Measurements from ENCODE around the gene PIGV. TPM values are rescaled to one million over a fixed set of nuclear protein-coding genes. Genes with fewer than 3 reads are reported as not detected.
A peak's percentile ranks its signal among the peaks of the same experiment; 100 is the strongest.
"Not testable (repeated sequence)": the region's sequence is repeated elsewhere in the genome, so short reads cannot be mapped to it uniquely, and the experiment has no call there.

The PIGV gene
- total RNA-seq, 2 experiments from 2014 or later: 21.5 TPM

GRCh38 chr1:26832249-26832960 is 44.7 kb downstream of the PIGV start:
- H3K9me3 Mint-ChIP-seq: no peaks in the 10 kb centered on the region
- DNase-seq (no peak), ATAC-seq (ENCODE audit: low read depth) (no peak)
- peak overlapping the region; percentile 98 for H3K27ac Mint-ChIP-seq
- H3K4me3 Mint-ChIP-seq: no peak overlapping the region
- H3K27me3 Mint-ChIP-seq: no peaks in the 10 kb centered on the region
- POLR2A ChIA-PET: interaction anchor here (0.9 to 3.6 kb wide), 8 partner anchors 10 to 135 kb away, joined by 3 to 28 read pairs (median 5); partner anchors contain the start of genes GPATCH3 and PIGV
- peaks cover 62% of the 10 kb centered on the region for H3K4me1 Mint-ChIP-seq
- peaks cover 38% of the 10 kb centered on the region for H3K36me3 Mint-ChIP-seq

GRCh38 chr1:26833432-26834405 is 46.0 kb downstream of the PIGV start:
- peak; percentile 83 for DNase-seq
- H3K27ac Mint-ChIP-seq: peak overlapping the region; percentile 98
- peak; percentile 95 for ATAC-seq (ENCODE audit: low read depth)
- no peaks in the 10 kb centered on the region for H3K27me3 Mint-ChIP-seq
- POLR2A ChIA-PET: interaction anchor here (0.6 to 3.6 kb wide), 20 partner anchors 12 to 747 kb away, joined by 3 to 34 read pairs (median 4); partner anchors contain the start of genes GPATCH3, GPN2, HMGN2 and NUDC
- H3K9me3 Mint-ChIP-seq: no peaks in the 10 kb centered on the region
- peaks cover 40% of the 10 kb centered on the region for H3K36me3 Mint-ChIP-seq
- peaks cover 53% of the 10 kb centered on the region for H3K4me1 Mint-ChIP-seq
- peak overlapping the region; percentile 80 for H3K4me3 Mint-ChIP-seq

GRCh38 chr1:26837665-26838064 is 49.9 kb downstream of the PIGV start:
- not testable (repeated sequence) for H3K9me3 Mint-ChIP-seq; H3K4me3 Mint-ChIP-seq; H3K27me3 Mint-ChIP-seq; ATAC-seq (ENCODE audit: low read depth); DNase-seq; H3K27ac Mint-ChIP-seq
- POLR2A ChIA-PET: interaction anchor here (1.1 kb wide), 1 partner anchor 22 kb away, joined by 3 read pairs; no protein-coding TSS in a partner anchor
- H3K4me1 Mint-ChIP-seq: peaks cover 24% of the 10 kb centered on the region
- H3K36me3 Mint-ChIP-seq: peaks cover 32% of the 10 kb centered on the region

- H3K4me3 Mint-ChIP-seq: no peak overlapping the region
- no peaks in the 10 kb centered on the region for H3K27me3 Mint-ChIP-seq
- peak overlapping the region; percentile 28 for H3K27ac Mint-ChIP-seq
- ATAC-seq (ENCODE audit: low read depth) (no peak), DNase-seq (no peak)
- H3K9me3 Mint-ChIP-seq: no peaks in the 10 kb centered on the region
- peaks cover 15% of the 10 kb centered on the region for H3K4me1 Mint-ChIP-seq
- H3K36me3 Mint-ChIP-seq: peaks cover 34% of the 10 kb centered on the region
- POLR2A ChIA-PET: interaction anchor here (0.6 to 1.2 kb wide), 3 partner anchors 21 to 41 kb away, joined by 3 to 4 read pairs (median 3); no protein-coding TSS in a partner anchor
Measured at GRCh38 chr1:26838474-26839338, 51.0 kb downstream of the PIGV start.

GRCh38 chr1:26839339-26839722 is 51.6 kb downstream of the PIGV start:
- H3K27me3 Mint-ChIP-seq: no peaks in the 10 kb centered on the region
- POLR2A ChIA-PET: interaction anchor here (1.2 kb wide), 1 partner anchor 40 kb away, joined by 3 read pairs; no protein-coding TSS in a partner anchor
- no peak overlapping the region for H3K4me3 Mint-ChIP-seq
- ATAC-seq (ENCODE audit: low read depth) (no peak), DNase-seq (no peak)
- peaks cover 38% of the 10 kb centered on the region for H3K36me3 Mint-ChIP-seq
- H3K4me1 Mint-ChIP-seq: peaks cover 9% of the 10 kb centered on the region
- no peaks in the 10 kb centered on the region for H3K9me3 Mint-ChIP-seq
- H3K27ac Mint-ChIP-seq: peak overlapping the region; percentile 11

GRCh38 chr1:26839779-26840178 is 52.0 kb downstream of the PIGV start:
- no peak overlapping the region for H3K4me3 Mint-ChIP-seq
- H3K36me3 Mint-ChIP-seq: peaks cover 34% of the 10 kb centered on the region
- H3K4me1 Mint-ChIP-seq: peaks cover 4% of the 10 kb centered on the region
- H3K27ac Mint-ChIP-seq: no peak overlapping the region
- DNase-seq: no peak
- POLR2A ChIA-PET: interaction anchor here (0.6 to 1.2 kb wide), 3 partner anchors 25 to 1931 kb away, joined by 3 to 15 read pairs (median 3); no protein-coding TSS in a partner anchor
- no peak for ATAC-seq (ENCODE audit: low read depth)
- H3K27me3 Mint-ChIP-seq: no peaks in the 10 kb centered on the region
- no peaks in the 10 kb centered on the region for H3K9me3 Mint-ChIP-seq

- Mint-ChIP-seq H3K27me3 (no peaks in the 10 kb centered on the region), H3K36me3 (peaks cover 29% of the 10 kb centered on the region), H3K4me3 (no peak overlapping the region), H3K9me3 (no peaks in the 10 kb centered on the region), H3K4me1 (peaks cover 1% of the 10 kb centered on the region), H3K27ac (no peak overlapping the region)
- ATAC-seq (ENCODE audit: low read depth): no peak
- POLR2A ChIA-PET: no interaction called here
- DNase-seq: no peak
Measured at GRCh38 chr1:26844424-26845196, 56.9 kb downstream of the PIGV start.

- ATAC-seq (ENCODE audit: low read depth); H3K9me3 Mint-ChIP-seq; DNase-seq; H3K27me3 Mint-ChIP-seq; H3K4me3 Mint-ChIP-seq; POLR2A ChIA-PET; H3K4me1 Mint-ChIP-seq; H3K27ac Mint-ChIP-seq: not testable (repeated sequence)
- peaks cover 29% of the 10 kb centered on the region for H3K36me3 Mint-ChIP-seq
Measured at GRCh38 chr1:26847826-26848225, 60.1 kb downstream of the PIGV start.

Other genes starting within 250 kb of the PIGV start
- gene ARID1A, start 91.9 kb upstream of the PIGV start, total RNA-seq: 100 to 1,000 TPM; 118 to 124 TPM
- 10 to 100 TPM; 52.9 TPM for gene ZDHHC18, start 38.7 kb downstream of the PIGV start, total RNA-seq
- 1 to 10 TPM; 1.4 to 1.8 TPM for gene SFN, start 75.2 kb downstream of the PIGV start, total RNA-seq
- gene GPN2, start 102.3 kb downstream of the PIGV start, total RNA-seq: 10 to 100 TPM; 30.1 to 31.2 TPM
- gene GPATCH3, start 112.5 kb downstream of the PIGV start, total RNA-seq: 10 to 100 TPM; 17.3 to 19.6 TPM
- gene NR0B2, start 126.0 kb downstream of the PIGV start, total RNA-seq: not detected
- gene NUDC, start 133.8 kb downstream of the PIGV start, total RNA-seq: 10 to 100 TPM; 59.0 to 59.1 TPM
- 1 to 10 TPM; 1.1 to 1.8 TPM for gene KDF1, start 172.5 kb downstream of the PIGV start, total RNA-seq
- not detected for gene TRNP1, start 205.7 kb downstream of the PIGV start, total RNA-seq
- gene TENT5B, start 224.9 kb downstream of the PIGV start, total RNA-seq: not detected

All from activated naive CD8-positive, alpha-beta T cell treated with anti-CD3 and anti-CD28 coated beads, Interleukin-2, amount 10 ng/mL, durations not matched to agents 7 days and 5 days (primary cell).